ENCODE results near the gene WSB2.

Gene WSB2

GRCh38 chr12:118016424-118017264 lies 44.3 kb downstream of the WSB2 start, which contains the start of gene RFC5:
RFC5 (plus strand) TSS chr12:118016703; CDS start chr12:118016828, 125 bp downstream.
- peak; percentile 98 for DNase-seq (ENCODE audit: low read depth in 2 of 2)

GRCh38 chr12:118015944-118016343 lies 45.0 kb downstream of the WSB2 start:
- no peak for DNase-seq (ENCODE audit: low read depth in 2 of 2)
- TF ChIP-seq CTCF (IDR thresholded peaks at IDR 0.05; ENCODE audit: low read depth, low read length), result no peak
- peak overlapping the region; percentile 96 to 97 for H3K4me3 ChIP-seq (replicated peaks in 1 of 2; ENCODE audit: low read depth in 2 of 2, low read length in 2 of 2)

More at GRCh38 chr12:118016424-118017264, 44.3 kb downstream of the WSB2 start, which contains the start of gene RFC5:
- no peak for TF ChIP-seq CTCF (IDR thresholded peaks at IDR 0.05; ENCODE audit: low read depth, low read length)
- peak within 1 kb of the TSS; percentile 96 to 97 for H3K4me3 ChIP-seq (replicated peaks in 1 of 2; ENCODE audit: low read depth in 2 of 2, low read length in 2 of 2)

GRCh38 chr12:118015306-118015705 lies 45.7 kb downstream of the WSB2 start:
- H3K4me3 ChIP-seq (replicated peaks in 1 of 2; ENCODE audit: low read depth in 2 of 2, low read length in 2 of 2), result no peak overlapping the region
- DNase-seq (ENCODE audit: low read depth in 2 of 2), result no peak
- TF ChIP-seq CTCF (IDR thresholded peaks at IDR 0.05; ENCODE audit: low read depth, low read length), result no peak

- peak in 1 of 2 donors; percentile 40 for DNase-seq (ENCODE audit: low read depth in 2 of 2)
- no peak for TF ChIP-seq CTCF (IDR thresholded peaks at IDR 0.05; ENCODE audit: low read depth, low read length)
- no peak overlapping the region for H3K4me3 ChIP-seq (replicated peaks in 1 of 2; ENCODE audit: low read depth in 2 of 2, low read length in 2 of 2)
Observed at GRCh38 chr12:118013283-118013682, 47.7 kb downstream of the WSB2 start.

GRCh38 chr12:118011961-118012360 lies 49.0 kb downstream of the WSB2 start:
- no peak overlapping the region for H3K4me3 ChIP-seq (replicated peaks in 1 of 2; ENCODE audit: low read depth in 2 of 2, low read length in 2 of 2)
- DNase-seq (ENCODE audit: low read depth in 2 of 2), result no peak
- no peak for TF ChIP-seq CTCF (IDR thresholded peaks at IDR 0.05; ENCODE audit: low read depth, low read length)

- no peak for TF ChIP-seq CTCF (IDR thresholded peaks at IDR 0.05; ENCODE audit: low read depth, low read length)
- no peak for DNase-seq (ENCODE audit: low read depth in 2 of 2)
- H3K4me3 ChIP-seq (replicated peaks in 1 of 2; ENCODE audit: low read depth in 2 of 2, low read length in 2 of 2), result no peak overlapping the region
Observed at GRCh38 chr12:118011377-118011776, 49.6 kb downstream of the WSB2 start.
